CD14-positive monocyte (primary cell): ENCODE results near the gene GBA3. TPM values are rescaled to one million over a fixed set of nuclear protein-coding genes. Genes with fewer than 3 reads are reported as not detected.

Source experiments
- DNase-seq, 3 donors: peaks; one replicate each; pipeline ENCODE4 v3.0.0-alpha.2; 2011 to 2022
- H2AFZ ChIP-seq: 2 replicates; pipeline ENCODE4 v1.6.0; 2012; ENCODE audit warnings: mild to moderate bottlenecking, low read depth, low read length, inconsistent platforms; ENCODE audit not compliant: insufficient read depth, poor library complexity, severe bottlenecking
- H3K27ac ChIP-seq, 2 donors: 1 replicate in 1 of 2; 2 replicates in 1 of 2; pipeline ENCODE4 v1.5.1; 2012 to 2013; ENCODE audit warnings: low read length in 2 of 2, control low read depth in 1 of 2, inconsistent platforms in 1 of 2, low read depth in 1 of 2, mild to moderate bottlenecking in 1 of 2
- H3K27me3 ChIP-seq, 2 donors: one replicate each; pipeline versions ENCODE4 v1.6.0 to v1.6.1; 2011 to 2013; ENCODE audit warnings: low read length in 2 of 2; ENCODE audit not compliant: control insufficient read depth in 2 of 2, insufficient read depth in 2 of 2
- H3K36me3 ChIP-seq, 2 donors: replicated peaks in 1 of 2; 1 replicate in 1 of 2; 2 replicates in 1 of 2; pipeline versions ENCODE4 v1.5.1 to v1.6.1; 2012 to 2013; ENCODE audit warnings: low read length in 2 of 2, control low read depth in 1 of 2, inconsistent platforms in 1 of 2, mild to moderate bottlenecking in 1 of 2; ENCODE audit not compliant: insufficient read depth in 2 of 2, control insufficient read depth in 1 of 2
- H3K4me1 ChIP-seq, 2 donors: 1 replicate in 1 of 2; 2 replicates in 1 of 2; pipeline versions ENCODE4 v1.5.1 to v1.6.1; 2012 to 2013; ENCODE audit warnings: low read length in 2 of 2, control low read depth in 1 of 2, inconsistent platforms in 1 of 2, mild to moderate bottlenecking in 1 of 2, moderate library complexity in 1 of 2; ENCODE audit not compliant: insufficient read depth in 2 of 2, control insufficient read depth in 1 of 2
- H3K4me2 ChIP-seq: replicated peaks from 2 replicates; pipeline ENCODE3; 2012; ENCODE audit warnings: low read length, moderate library complexity, mild to moderate bottlenecking; ENCODE audit not compliant: poor library complexity, severe bottlenecking; ENCODE audit errors: extremely low read depth
- H3K4me3 ChIP-seq, 3 experiments: fragments of 200-600 bp in 1 of 3; sonication (generic) in 1 of 3; replicated peaks in 1 of 3; 1 replicate in 2 of 3; 2 replicates in 1 of 3; pipeline ENCODE4 v1.5.1; 2011 to 2013; ENCODE audit warnings: low read length in 3 of 3, mild to moderate bottlenecking in 3 of 3, control low read depth in 2 of 3, low read depth in 2 of 3, inconsistent platforms in 1 of 3, moderate library complexity in 1 of 3
- H3K79me2 ChIP-seq: 2 replicates; pipeline ENCODE4 v1.6.0; 2012; ENCODE audit warnings: mild to moderate bottlenecking, control low read depth, inconsistent platforms, low read length, moderate library complexity; ENCODE audit not compliant: insufficient read depth
- H3K9ac ChIP-seq: 2 replicates; pipeline ENCODE4 v1.6.0; 2017; ENCODE audit warnings: low read length, mild to moderate bottlenecking; ENCODE audit not compliant: insufficient read depth, poor library complexity, severe bottlenecking
- H3K9me3 ChIP-seq, 2 donors: replicated peaks in 1 of 2; 1 replicate in 1 of 2; 2 replicates in 1 of 2; pipeline versions ENCODE4 v1.5.1 to v1.6.1; 2012 to 2013; ENCODE audit warnings: low read length in 2 of 2, control low read depth in 1 of 2; ENCODE audit not compliant: control insufficient read depth in 1 of 2, insufficient read depth in 1 of 2
- H4K20me1 ChIP-seq: 2 replicates; pipeline ENCODE4 v1.6.0; 2012; ENCODE audit warnings: mild to moderate bottlenecking, low read length, control low read depth, moderate library complexity; ENCODE audit not compliant: insufficient read depth
- H3K27ac Mint-ChIP-seq, 7 donors: one replicate each; pipeline ENCODE4 v1.8.0; 2020; ENCODE audit warnings: mild to moderate bottlenecking in 7 of 7, mixed read lengths in 7 of 7, moderate library complexity in 6 of 7, inconsistent platforms in 2 of 7
- H3K27me3 Mint-ChIP-seq, 3 donors: one replicate each; pipeline ENCODE4 v1.8.0; 2021 to 2022; ENCODE audit warnings: low read depth in 3 of 3, mild to moderate bottlenecking in 3 of 3, mixed read lengths in 3 of 3, moderate library complexity in 3 of 3, inconsistent platforms in 1 of 3
- H3K36me3 Mint-ChIP-seq, 2 donors: one replicate each; pipeline ENCODE4 v1.8.0; 2020; ENCODE audit warnings: mixed read lengths in 2 of 2, inconsistent platforms in 1 of 2, mild to moderate bottlenecking in 1 of 2
- H3K4me1 Mint-ChIP-seq: one replicate; pipeline ENCODE4 v1.8.0; 2020; ENCODE audit warnings: mild to moderate bottlenecking, mixed read lengths
- H3K4me3 Mint-ChIP-seq, 2 donors: one replicate each; pipeline ENCODE4 v1.8.0; 2020; ENCODE audit warnings: mild to moderate bottlenecking in 2 of 2, mixed read lengths in 2 of 2, moderate library complexity in 1 of 2
- H3K9me3 Mint-ChIP-seq, 7 donors: one replicate each; pipeline ENCODE4 v1.8.0; 2020 to 2022; ENCODE audit warnings: mixed read lengths in 7 of 7, mild to moderate bottlenecking in 6 of 7, moderate library complexity in 6 of 7, inconsistent platforms in 2 of 7
- WGBS: methylation state at CpG from one replicate; pipeline ENCODE4 v1.1.5; 2013; ENCODE audit warnings: missing lambda C conversion rate; ENCODE audit not compliant: insufficient coverage; 5-methylcytosine and 5-hydroxymethylcytosine counted together
- intact Hi-C, 2 donors: fragments of 100-400 bp; cut with micrococcal nuclease; formaldehyde crosslinking; loops; one replicate each; pipeline versions ENCODE4 v1.15.0 to v1.15.1; 2023
- polyA plus RNA-seq, 3 donors: library from polyadenylated mRNA; depleted of rRNA in 1 of 3; unstranded in 2 of 3; stranded (reverse) in 1 of 3; fragments of 300-500 nt in 2 of 3; fragments of >200 nt in 1 of 3; fragmentation: Illumina TruSeq in 2 of 3; gene quantifications; 1 replicate in 2 of 3; 2 replicates in 1 of 3; pipeline ENCODE4 v1.2.3, GENCODE V29; 2012 to 2021
- TF ChIP-seq, protein P1 (sequence below): fragments of 200-600 bp; IDR thresholded peaks from one replicate; pipeline ENCODE4 v1.8.0; 2022; ENCODE audit warnings: antibody characterized with exemption, mild to moderate bottlenecking

GBA3 gene
- polyA plus RNA-seq, 3 donors: not detected

DNA sequence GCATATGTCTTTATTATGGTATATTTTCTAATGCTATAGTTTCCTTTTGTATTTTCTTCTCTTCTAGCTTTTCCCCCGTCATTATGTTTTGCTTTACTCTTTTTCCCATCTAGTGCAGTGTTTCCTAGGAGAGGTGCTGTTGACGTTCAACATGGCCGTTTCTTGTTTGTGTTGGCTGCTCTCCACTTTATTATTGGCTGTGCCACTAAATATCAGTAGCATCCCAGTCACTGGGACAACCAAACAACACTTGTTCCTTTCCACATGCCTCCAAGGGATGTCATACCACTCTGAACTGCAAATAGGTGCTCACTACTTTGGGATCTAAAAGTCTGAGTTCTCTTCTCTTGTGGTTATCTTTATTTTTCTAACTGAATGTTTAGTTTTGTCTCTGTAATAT is 26.5 kb downstream of the GBA3 start:
- Mint-ChIP-seq H3K4me3 (no peak overlapping the region), H3K27me3 (peaks cover 0 to 2% (median 0%) of the 10 kb centered on the region in 3 donors), H3K9me3 (peaks cover 0 to 4% (median 3%) of the 10 kb centered on the region in 7 donors), H3K4me1 (no peaks in the 10 kb centered on the region), H3K27ac (no peak overlapping the region), H3K36me3 (no peaks in the 10 kb centered on the region)
- H3K4me1 ChIP-seq: no peaks in the 10 kb centered on the region
- H3K27me3 ChIP-seq: no peaks in the 10 kb centered on the region
- no peaks in the 10 kb centered on the region for H3K79me2 ChIP-seq
- intact Hi-C loops: no loop called here
- DNase-seq: no peak
- no peak overlapping the region for H3K9ac ChIP-seq
- WGBS: 100% methylated on average over 2 of the region's 3 CpGs
- no peak overlapping the region for H3K4me3 ChIP-seq
- no peak overlapping the region for H2AFZ ChIP-seq
- no peaks in the 10 kb centered on the region for H3K36me3 ChIP-seq
- H3K4me2 ChIP-seq: no peak overlapping the region
- H4K20me1 ChIP-seq: no peaks in the 10 kb centered on the region
- H3K9me3 ChIP-seq: no peaks in the 10 kb centered on the region
- TF ChIP-seq, protein P1, sequence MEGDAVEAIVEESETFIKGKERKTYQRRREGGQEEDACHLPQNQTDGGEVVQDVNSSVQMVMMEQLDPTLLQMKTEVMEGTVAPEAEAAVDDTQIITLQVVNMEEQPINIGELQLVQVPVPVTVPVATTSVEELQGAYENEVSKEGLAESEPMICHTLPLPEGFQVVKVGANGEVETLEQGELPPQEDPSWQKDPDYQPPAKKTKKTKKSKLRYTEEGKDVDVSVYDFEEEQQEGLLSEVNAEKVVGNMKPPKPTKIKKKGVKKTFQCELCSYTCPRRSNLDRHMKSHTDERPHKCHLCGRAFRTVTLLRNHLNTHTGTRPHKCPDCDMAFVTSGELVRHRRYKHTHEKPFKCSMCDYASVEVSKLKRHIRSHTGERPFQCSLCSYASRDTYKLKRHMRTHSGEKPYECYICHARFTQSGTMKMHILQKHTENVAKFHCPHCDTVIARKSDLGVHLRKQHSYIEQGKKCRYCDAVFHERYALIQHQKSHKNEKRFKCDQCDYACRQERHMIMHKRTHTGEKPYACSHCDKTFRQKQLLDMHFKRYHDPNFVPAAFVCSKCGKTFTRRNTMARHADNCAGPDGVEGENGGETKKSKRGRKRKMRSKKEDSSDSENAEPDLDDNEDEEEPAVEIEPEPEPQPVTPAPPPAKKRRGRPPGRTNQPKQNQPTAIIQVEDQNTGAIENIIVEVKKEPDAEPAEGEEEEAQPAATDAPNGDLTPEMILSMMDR: no peak
- no peak overlapping the region for H3K27ac ChIP-seq

DNA sequence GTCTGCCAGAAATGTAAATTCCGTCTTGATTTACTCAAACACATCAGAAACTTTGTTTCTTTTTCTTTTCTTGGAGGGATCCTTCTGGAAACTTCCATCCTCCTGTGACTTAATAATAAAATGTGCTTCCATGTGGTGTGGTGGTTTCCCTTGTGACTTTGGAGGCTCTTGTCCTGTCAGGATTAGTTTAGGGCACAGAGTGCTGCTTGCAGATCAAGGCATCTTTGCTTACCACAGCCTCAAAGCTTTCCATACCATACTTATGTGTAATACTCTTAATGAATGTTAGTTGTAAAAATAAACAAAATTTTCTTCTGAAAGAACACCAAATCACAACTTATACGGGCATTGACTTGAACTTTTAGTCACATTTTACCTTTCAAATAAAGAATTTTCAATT is 27.4 kb downstream of the GBA3 start:
- no peak overlapping the region for H3K9ac ChIP-seq
- TF ChIP-seq, protein P1: no peak
- H3K4me3 ChIP-seq: no peak overlapping the region
- WGBS: no CpG with 5 or more reads among the region's 2 CpGs
- H3K27me3 Mint-ChIP-seq: peaks cover 0 to 2% (median 0%) of the 10 kb centered on the region in 3 donors
- H3K9me3 ChIP-seq: no peaks in the 10 kb centered on the region
- intact Hi-C loops: no loop called here
- no peaks in the 10 kb centered on the region for H3K36me3 ChIP-seq
- H3K27me3 ChIP-seq: no peaks in the 10 kb centered on the region
- no peaks in the 10 kb centered on the region for H3K4me1 Mint-ChIP-seq
- H3K9me3 Mint-ChIP-seq: peaks cover 0 to 4% (median 3%) of the 10 kb centered on the region in 7 donors
- no peaks in the 10 kb centered on the region for H3K79me2 ChIP-seq
- H4K20me1 ChIP-seq: no peaks in the 10 kb centered on the region
- H2AFZ ChIP-seq: no peak overlapping the region
- no peak overlapping the region for H3K27ac ChIP-seq
- no peaks in the 10 kb centered on the region for H3K4me1 ChIP-seq
- no peak overlapping the region for H3K4me3 Mint-ChIP-seq
- H3K36me3 Mint-ChIP-seq: no peaks in the 10 kb centered on the region
- no peak overlapping the region for H3K27ac Mint-ChIP-seq
- no peak for DNase-seq
- H3K4me2 ChIP-seq: no peak overlapping the region
